Esophagus muscularis mucosa (tissue), 4 donors: ENCODE measurements around the gene GJC2.

Experiments used
- CTCF ChIP-seq, 3 experiments: fragments of 200-600 bp in 2 of 3; fragments of 450-650 bp in 1 of 3; sonication (generic) in 2 of 3; IDR thresholded peaks; one replicate each; pipeline ENCODE4 v1.5.1; 2017 to 2019; ENCODE audit warnings: antibody characterized with exemption in 3 of 3, mild to moderate bottlenecking in 2 of 3, moderate library complexity in 1 of 3
- EP300 ChIP-seq: sonication (generic); formaldehyde crosslinking; IDR thresholded peaks from one replicate; pipeline ENCODE4 v1.6.1; 2017; ENCODE audit warnings: antibody characterized with exemption
- POLR2AphosphoS5 ChIP-seq, 2 donors: sonication (generic); formaldehyde crosslinking; IDR thresholded peaks; one replicate each; pipeline ENCODE4 v1.6.1; 2017; ENCODE audit warnings: antibody characterized with exemption in 2 of 2

GRCh38 chr1:228208831-228209551, 59.3 kb downstream of the GJC2 start:
- no peak for TF ChIP-seq POLR2AphosphoS5 (IDR thresholded peaks at IDR 0.05)
- no peak for TF ChIP-seq CTCF (IDR thresholded peaks at IDR 0.05)
- TF ChIP-seq EP300: no peak
